AG10803 (cell line): ENCODE data around the gene USP6.
"Not testable (repeated sequence)": the region's sequence is repeated elsewhere in the genome, so short reads cannot be mapped to it uniquely, and the experiment has no call there.

Experiments used
- DNase-seq: peaks from one replicate; pipeline ENCODE4 v3.0.0; 2010; ENCODE audit warnings: low read depth
- H3K4me3 ChIP-seq: 2 replicates; pipeline ENCODE4 v1.5.1; 2011; ENCODE audit warnings: mild to moderate bottlenecking, low read length, control low read depth
- TF ChIP-seq, protein P1 (sequence below): conservative IDR thresholded peaks from 2 replicates; pipeline ENCODE4 v1.5.1; 2011; ENCODE audit warnings: mild to moderate bottlenecking, low read length, control low read depth, inconsistent platforms

USP6 gene

DNA sequence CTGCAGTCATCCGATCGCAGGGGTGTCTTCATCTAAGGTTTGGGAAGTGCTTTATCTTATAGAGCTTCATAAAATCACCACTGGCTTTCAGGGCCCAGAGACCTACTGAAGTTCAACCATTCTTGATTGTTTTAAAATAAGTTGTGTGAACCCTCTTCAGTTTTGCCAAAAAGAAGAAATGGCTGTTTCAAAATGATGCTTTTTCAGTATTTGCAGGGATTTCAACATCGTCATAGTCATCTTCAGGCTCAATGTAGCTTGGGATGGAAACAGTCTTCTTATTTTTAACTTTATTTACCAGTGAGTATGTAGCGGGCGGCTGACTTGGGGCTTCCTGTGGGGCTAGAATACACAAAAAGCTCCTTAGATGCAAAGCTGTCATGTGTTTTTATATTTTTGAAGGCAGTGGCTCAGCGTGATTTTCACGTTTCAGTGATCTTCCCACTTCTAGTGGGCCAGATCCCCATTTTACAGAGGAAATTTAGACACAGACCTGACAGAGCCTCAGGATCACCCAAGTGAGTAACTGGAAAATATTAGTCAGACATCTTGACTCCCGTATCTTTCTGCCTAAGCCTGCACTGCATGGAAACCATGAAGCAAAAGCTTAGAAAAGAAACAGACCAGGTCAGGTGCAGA, 94.9 kb downstream of the USP6 start:
- no peak overlapping the region for H3K4me3 ChIP-seq
- TF ChIP-seq, protein P1, sequence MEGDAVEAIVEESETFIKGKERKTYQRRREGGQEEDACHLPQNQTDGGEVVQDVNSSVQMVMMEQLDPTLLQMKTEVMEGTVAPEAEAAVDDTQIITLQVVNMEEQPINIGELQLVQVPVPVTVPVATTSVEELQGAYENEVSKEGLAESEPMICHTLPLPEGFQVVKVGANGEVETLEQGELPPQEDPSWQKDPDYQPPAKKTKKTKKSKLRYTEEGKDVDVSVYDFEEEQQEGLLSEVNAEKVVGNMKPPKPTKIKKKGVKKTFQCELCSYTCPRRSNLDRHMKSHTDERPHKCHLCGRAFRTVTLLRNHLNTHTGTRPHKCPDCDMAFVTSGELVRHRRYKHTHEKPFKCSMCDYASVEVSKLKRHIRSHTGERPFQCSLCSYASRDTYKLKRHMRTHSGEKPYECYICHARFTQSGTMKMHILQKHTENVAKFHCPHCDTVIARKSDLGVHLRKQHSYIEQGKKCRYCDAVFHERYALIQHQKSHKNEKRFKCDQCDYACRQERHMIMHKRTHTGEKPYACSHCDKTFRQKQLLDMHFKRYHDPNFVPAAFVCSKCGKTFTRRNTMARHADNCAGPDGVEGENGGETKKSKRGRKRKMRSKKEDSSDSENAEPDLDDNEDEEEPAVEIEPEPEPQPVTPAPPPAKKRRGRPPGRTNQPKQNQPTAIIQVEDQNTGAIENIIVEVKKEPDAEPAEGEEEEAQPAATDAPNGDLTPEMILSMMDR = no peak
- no peak for DNase-seq

DNA sequence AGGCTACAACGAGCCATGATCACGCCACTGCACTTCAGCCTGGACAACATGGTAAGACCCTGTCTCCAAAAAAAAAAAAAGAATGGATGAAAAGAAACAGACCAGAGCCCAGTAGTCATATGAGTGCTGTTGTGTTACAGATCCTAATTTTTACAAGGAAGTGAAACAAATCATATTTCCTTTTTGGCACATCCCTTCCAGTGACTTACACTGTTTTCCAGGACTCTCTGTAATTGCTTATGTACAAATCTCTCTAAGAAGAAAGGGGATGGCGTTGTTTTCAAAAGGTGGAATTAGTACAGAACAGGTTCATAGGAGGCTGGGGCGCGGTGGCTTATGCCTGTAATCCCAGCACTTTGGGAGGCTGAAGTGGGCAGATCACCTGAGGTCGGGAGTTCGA, 95.6 kb downstream of the USP6 start:
- TF ChIP-seq, protein P1 = no peak
- DNase-seq = no peak
- no peak overlapping the region for H3K4me3 ChIP-seq

DNA sequence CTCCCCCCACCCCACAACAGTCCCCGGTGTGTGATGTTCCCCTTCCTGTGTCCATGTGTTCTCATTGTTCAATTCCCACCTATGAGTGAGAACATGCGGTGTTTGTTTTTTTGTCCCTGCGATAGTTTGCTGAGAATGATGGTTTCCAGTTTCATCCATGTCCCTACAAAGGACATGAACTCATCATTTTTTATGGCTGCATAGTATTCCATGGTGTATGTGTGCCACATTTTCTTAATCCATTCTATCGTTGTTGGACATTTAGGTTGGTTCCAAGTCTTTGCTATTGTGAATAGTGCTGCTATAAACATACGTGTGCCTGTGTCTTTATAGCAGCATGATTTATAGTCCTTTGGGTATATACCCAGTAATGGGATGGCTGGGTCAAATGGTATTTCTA, 101.7 kb downstream of the USP6 start:
- not testable (repeated sequence) for H3K4me3 ChIP-seq

DNA sequence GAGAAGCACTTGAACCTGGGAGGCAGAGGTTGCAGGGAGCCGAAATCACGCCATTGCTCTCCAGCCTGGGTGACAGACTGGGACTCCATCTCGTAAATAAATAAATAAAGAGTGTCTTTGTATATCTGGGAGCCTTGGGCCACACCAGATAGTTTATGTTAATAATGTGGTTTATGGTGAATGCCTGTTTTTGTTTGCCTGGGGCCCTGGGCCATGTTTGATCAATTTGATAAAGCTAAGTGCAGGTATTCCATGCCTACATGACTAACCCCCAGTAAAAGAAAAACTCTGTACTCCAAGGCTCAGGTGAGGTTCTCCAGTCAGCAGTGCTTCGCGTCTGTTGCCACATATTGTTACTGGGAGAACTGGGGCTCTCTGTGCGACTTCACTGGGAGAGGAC, 103.7 kb downstream of the USP6 start:
- TF ChIP-seq, protein P1 = no peak
- no peak for DNase-seq
- no peak overlapping the region for H3K4me3 ChIP-seq

More for the DNA sequence above, 101.7 kb downstream of the USP6 start:
- DNase-seq = not testable (repeated sequence)

DNA sequence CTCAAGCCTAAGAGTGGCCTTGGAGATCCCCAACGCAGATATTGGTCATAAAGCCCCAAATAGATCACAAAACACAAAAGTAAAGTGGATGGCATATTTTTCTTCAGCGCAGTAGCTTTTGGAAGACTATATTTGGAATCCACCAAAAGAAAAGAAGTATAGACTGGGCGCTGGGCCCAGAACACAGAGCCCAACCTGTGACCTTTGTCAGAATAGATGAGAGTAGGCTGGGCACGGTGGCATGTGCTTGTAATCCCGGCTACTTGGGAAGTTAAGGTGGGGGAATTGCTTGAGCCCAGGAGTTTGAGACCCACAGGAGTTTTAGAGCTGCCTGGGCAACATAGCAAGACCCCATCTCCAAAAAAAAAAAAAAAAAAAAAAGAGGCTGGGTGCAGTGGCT, 104.2 kb downstream of the USP6 start:
- no peak overlapping the region for H3K4me3 ChIP-seq
- DNase-seq = no peak
- TF ChIP-seq, protein P1 = no peak

DNA sequence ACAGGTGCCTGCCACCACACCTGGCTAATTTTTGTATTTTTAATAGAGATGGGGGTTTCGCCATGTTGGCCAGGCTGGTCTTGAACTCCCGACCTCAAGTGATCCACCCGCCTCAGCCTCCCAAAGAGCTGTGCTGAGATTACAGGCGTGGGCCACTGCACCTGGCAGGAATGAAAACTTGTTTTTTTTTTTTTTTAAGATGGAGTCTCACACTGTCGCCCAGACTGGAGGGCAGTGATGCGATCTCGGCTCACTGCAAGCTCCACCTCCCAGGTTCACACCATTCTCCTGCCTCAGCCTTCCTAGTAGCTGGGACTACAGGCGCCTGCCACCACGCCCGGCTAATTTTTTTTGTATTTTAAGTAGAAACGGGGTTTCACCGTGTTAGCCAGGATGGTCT, 106.1 kb downstream of the USP6 start:
- not testable (repeated sequence) for DNase-seq, H3K4me3 ChIP-seq
